ENCODE results near the gene DLL1. TPM values are rescaled to one million over a fixed set of nuclear protein-coding genes. Genes with fewer than 3 reads are reported as not detected.
A peak's percentile ranks its signal among the peaks of the same experiment; 100 is the strongest.

DLL1 gene
- total and polyA plus RNA-seq, 12 donors: 2.6 to 27.2 (median 8.7) TPM

DNA sequence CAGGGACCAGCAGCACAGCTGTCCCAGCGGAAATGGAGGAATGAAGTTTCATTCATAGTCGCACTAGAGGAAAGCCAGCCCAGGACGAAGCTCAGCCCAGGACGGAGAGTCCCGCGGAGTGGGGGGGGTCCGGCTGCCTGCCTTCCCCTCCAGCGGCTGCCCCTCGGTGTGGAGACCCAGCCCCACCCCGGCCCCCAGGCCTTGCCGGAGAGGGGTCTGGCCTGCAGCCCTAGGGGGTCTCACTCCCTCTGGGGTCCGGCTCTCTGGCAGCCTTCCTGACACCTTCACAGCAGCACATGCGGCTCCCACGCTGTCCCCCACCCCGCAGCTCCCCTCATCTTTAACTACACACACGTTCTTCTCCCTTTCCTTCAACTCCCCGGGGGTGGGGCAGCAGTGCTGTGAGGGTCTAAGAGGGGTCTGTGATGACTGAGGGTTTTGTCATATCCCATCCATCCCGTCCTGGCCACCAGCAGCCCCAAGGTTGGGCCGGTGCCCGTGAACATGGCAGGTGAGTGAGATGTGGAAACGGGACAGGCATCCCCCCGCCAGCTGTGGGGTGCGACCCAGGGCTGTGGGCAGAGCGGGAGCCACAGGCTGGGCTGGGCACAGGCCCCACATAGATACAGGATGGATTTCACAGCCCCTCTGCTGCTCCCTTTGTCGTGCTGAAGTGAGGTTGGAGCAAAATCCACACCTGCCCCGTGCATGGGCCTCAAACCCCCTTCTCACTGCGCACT is 41.8 kb downstream of the DLL1 start:
- peak overlapping the region in 5 of 10 donors; percentile 7 to 36 (median 14) for H3K4me3 ChIP-seq
- ATAC-seq: peak in 2 of 8 donors; percentile 13 to 24

DNA sequence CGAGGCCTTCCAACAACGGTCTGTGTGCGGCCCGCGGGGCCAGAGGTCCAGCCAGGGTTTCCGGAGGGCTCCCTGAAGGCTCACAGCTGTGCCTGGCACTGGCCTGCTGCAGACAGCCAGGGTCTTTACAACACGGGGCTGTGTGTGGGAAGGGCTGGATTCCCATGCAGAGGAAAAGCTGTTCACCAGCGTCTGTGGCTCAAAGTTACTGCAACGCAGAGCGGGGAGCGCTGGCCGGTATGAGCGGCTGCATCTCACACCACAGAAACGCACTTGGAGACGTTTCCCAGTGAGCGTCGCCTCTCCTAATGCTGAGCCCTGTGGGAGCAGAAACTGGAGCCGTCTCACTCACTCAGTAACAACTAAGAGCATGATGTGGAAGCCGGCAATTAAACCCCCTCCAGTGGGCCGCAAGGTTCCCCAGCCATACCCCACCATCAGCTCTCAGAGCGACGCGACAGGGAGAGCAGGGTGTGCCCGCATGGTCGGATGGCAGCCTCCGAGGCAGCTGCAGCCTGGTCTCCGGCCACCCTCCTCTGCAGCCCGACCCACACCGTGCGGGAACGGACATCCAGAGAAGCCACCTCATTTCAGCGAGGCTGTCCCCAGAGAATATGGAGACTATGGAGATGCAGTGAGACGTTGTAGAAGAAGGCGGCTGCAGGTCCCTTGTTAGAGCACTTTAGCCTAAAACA is 42.6 kb downstream of the DLL1 start:
- peak overlapping the region in 6 of 10 donors; percentile 7 to 36 (median 16) for H3K4me3 ChIP-seq
- intact Hi-C loops (cut with DNase I): no loop called here
- 61 to 63% methylated on average over 34 of the region's 34 CpGs for WGBS, 2 donors

More for the DNA sequence above, 41.8 kb downstream of the DLL1 start:
- TF ChIP-seq, protein P1, sequence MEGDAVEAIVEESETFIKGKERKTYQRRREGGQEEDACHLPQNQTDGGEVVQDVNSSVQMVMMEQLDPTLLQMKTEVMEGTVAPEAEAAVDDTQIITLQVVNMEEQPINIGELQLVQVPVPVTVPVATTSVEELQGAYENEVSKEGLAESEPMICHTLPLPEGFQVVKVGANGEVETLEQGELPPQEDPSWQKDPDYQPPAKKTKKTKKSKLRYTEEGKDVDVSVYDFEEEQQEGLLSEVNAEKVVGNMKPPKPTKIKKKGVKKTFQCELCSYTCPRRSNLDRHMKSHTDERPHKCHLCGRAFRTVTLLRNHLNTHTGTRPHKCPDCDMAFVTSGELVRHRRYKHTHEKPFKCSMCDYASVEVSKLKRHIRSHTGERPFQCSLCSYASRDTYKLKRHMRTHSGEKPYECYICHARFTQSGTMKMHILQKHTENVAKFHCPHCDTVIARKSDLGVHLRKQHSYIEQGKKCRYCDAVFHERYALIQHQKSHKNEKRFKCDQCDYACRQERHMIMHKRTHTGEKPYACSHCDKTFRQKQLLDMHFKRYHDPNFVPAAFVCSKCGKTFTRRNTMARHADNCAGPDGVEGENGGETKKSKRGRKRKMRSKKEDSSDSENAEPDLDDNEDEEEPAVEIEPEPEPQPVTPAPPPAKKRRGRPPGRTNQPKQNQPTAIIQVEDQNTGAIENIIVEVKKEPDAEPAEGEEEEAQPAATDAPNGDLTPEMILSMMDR (IDR thresholded peaks at IDR 0.05): no peak
- intact Hi-C loops (cut with DNase I): no loop called here
- H3K27me3 ChIP-seq: peaks cover 0 to 41% (median 4%) of the 10 kb centered on the region in 7 donors
- H3K4me1 ChIP-seq: peaks cover 0 to 27% (median 6%) of the 10 kb centered on the region in 9 donors
- H3K36me3 ChIP-seq: no peaks in the 10 kb centered on the region
- no peaks in the 10 kb centered on the region for H3K9me3 ChIP-seq
- WGBS, 2 donors: 75 to 77% methylated on average over 27 of the region's 27 CpGs
- no peak for DNase-seq
- H3K27ac ChIP-seq: no peak overlapping the region

DNA sequence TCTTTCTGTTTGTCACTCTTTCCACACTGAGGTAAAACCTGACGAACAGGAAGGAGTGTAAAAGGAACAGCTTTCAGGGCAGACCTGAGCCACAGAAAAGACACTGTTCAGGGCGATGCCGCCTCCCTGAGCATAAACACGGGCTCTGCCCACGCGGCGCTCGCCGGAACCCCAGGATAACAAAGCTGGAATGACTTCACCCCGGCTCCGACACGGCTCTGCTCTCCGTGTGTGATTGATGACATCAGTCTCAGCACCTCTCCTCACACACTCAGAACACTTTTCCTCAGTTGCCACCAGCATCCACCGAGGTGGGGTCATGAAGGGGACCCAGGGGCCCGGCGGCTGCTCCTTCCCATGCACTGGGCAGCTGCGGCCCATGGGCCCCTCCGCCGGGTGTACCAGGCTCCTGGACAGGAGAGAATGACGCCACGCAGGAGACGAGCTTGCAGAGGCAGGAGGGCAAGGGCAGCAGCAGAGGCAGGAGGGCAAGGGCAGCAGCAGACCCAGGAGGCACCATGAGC is 43.6 kb downstream of the DLL1 start:
- H3K27ac ChIP-seq: no peak overlapping the region
- ATAC-seq: peak in 1 of 8 donors; percentile 18
- H3K4me1 ChIP-seq: peaks cover 0 to 32% (median 6%) of the 10 kb centered on the region in 9 donors
- DNase-seq: no peak
- H3K36me3 ChIP-seq: no peaks in the 10 kb centered on the region
- TF ChIP-seq, protein P1 (IDR thresholded peaks at IDR 0.05): no peak
- intact Hi-C loops (cut with DNase I): no loop called here
- 56 to 61% methylated on average over 22 of the region's 22 CpGs for WGBS, 2 donors
- no peaks in the 10 kb centered on the region for H3K9me3 ChIP-seq
- peaks cover 0 to 46% (median 4%) of the 10 kb centered on the region in 7 donors for H3K27me3 ChIP-seq
- H3K4me3 ChIP-seq: no peak overlapping the region

More for the DNA sequence above, 42.6 kb downstream of the DLL1 start:
- TF ChIP-seq, protein P1 (IDR thresholded peaks at IDR 0.05): no peak
- Histone ChIP-seq H3K36me3 (no peaks in the 10 kb centered on the region), H3K27me3 (peaks cover 0 to 46% (median 4%) of the 10 kb centered on the region in 7 donors), H3K27ac (no peak overlapping the region), H3K4me1 (peaks cover 0 to 32% (median 6%) of the 10 kb centered on the region in 9 donors), H3K9me3 (no peaks in the 10 kb centered on the region)
- DNase-seq (no peak), ATAC-seq (peak in 7 of 8 donors; percentile 18 to 49 (median 31))

DNA sequence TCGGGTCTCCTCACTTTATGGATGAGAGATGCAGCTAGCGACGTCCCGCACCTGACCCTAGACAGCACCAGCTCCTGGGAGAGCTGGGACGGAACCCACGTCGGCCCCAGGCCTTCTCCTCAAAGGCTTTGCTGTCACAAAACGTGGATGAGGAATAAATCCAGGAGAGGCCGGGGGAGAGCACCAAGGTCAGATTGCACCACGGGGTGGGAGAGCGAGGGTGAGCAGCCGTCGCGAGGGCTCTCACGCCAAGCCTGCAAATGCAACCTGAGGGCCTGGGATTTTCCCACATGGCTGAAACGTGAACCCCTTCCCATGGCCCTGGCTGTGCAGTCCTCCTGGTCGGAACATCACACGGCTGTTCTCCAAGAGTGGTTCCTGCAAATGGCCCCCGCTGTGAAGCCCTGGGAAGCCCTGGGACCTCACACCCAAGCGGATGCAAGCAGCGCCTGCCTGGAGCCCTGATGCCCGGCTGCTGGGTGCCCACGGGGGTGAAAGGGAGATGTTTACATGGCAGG is 45.3 kb downstream of the DLL1 start:
- TF ChIP-seq, protein P1 (IDR thresholded peaks at IDR 0.05): no peak
- 92 to 94% methylated on average over 23 of the region's 23 CpGs for WGBS, 2 donors
- no peak overlapping the region for H3K27ac ChIP-seq
- intact Hi-C loops (cut with DNase I): no loop called here
- no peaks in the 10 kb centered on the region for H3K36me3 ChIP-seq
- no peaks in the 10 kb centered on the region for H3K9me3 ChIP-seq
- H3K4me3 ChIP-seq: no peak overlapping the region
- H3K27me3 ChIP-seq: peaks cover 0 to 46% (median 4%) of the 10 kb centered on the region in 7 donors
- H3K4me1 ChIP-seq: peaks cover 0 to 32% (median 6%) of the 10 kb centered on the region in 9 donors
- ATAC-seq (no peak), DNase-seq (no peak)

Data from heart right ventricle (tissue), 16 donors.